ENCODE results near the gene ZNF281.
"Not testable (repeated sequence)": the region's sequence is repeated elsewhere in the genome, so short reads cannot be mapped to it uniquely, and the experiment has no call there.

ZNF281 gene

DNA sequence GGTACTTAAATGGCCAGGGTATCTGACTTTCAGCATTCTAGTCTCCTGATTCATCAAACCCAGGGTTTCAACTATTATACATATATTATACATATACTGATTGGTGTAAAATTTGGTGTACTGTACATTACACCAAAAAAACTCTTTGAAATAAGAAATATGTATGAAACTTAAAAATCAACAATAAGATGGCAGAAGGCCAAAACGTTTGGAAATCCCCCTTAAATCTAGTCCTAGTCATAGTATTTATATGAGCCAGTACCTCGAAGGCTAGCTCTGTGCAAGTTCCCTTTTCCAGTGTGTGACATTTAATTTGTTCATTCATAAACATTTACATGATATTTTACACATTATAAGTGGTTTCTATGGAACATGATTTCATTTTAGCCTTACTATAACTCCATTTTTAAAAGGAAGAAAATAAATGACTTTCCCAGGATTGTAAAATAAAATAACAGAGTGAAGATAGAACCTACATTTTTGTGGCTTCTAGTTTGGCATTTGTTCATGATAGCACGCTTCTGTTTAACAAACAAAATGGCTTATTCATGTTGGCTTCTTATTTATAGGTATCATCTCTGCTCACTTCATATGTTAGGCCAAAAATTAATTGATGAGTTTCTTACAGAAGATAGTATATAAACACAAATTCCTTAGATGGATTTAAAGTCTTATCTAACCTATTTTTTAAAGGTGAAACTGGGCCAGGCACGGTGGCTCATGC, 18.8 kb upstream of the ZNF281 start:
- DNase-seq (ENCODE audit: low spot score) = peak; percentile 32

- DNase-seq (ENCODE audit: low spot score) = no peak
Measured at GRCh38 chr1:200427744-200428143, 17.9 kb upstream of the ZNF281 start.

- no peak for DNase-seq (ENCODE audit: low spot score)
Measured at GRCh38 chr1:200426196-200426595, 16.4 kb upstream of the ZNF281 start.

- DNase-seq (ENCODE audit: low spot score) = no peak
Measured at GRCh38 chr1:200423235-200423634, 13.4 kb upstream of the ZNF281 start.

DNA sequence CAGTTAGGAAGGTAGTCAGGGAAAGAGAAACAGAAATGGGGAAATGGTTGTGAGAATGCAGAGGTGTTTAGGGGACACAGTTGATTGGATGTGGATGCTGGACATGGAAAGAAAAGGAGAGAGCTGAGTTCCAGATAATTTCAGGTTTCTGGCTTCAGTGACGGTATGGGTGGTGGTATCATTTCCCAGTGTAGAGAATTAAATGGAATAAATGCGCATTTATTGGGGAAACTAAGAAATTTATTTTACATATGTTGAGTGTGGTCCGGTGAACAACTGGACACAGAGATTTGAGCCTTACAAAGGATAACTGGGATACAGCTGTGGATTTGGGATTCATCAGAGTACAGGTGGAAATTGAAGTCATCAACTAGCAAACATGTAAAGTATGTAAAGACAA, 12.4 kb upstream of the ZNF281 start:
- DNase-seq (ENCODE audit: low spot score) = no peak

GRCh38 chr1:200415789-200416593, 6.2 kb upstream of the ZNF281 start:
- DNase-seq (ENCODE audit: low spot score) = peak; percentile 87

- no peak for DNase-seq (ENCODE audit: low spot score)
Measured at GRCh38 chr1:200415227-200415626, 5.4 kb upstream of the ZNF281 start.

- DNase-seq (ENCODE audit: low spot score) = no peak
Measured at GRCh38 chr1:200414657-200415056, 4.8 kb upstream of the ZNF281 start.

- DNase-seq (ENCODE audit: low spot score) = not testable (repeated sequence)
Measured at GRCh38 chr1:200413766-200414165, 3.9 kb upstream of the ZNF281 start.

- no peak for DNase-seq (ENCODE audit: low spot score)
Measured at GRCh38 chr1:200411406-200412257, 1.8 kb upstream of the ZNF281 start.

DNA sequence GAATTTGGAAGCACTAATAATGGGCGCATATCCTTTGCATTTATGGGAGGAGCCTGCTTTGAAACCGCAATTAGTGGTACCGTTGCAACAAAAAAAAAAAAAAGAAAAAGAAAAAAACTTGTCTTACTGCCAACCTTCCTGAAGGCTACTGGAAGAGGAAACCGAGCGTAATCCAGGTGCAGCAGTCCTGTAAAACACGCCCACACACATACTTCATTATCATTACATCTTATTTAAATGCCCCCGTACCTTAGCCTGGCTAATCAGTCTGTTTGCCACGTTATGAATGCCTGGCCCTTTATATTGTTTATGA, 686 bp upstream of the ZNF281 start:
- DNase-seq (ENCODE audit: low spot score) = no peak

GRCh38 chr1:200409203-200409760, 554 bp downstream of the ZNF281 start:
- DNase-seq (ENCODE audit: low spot score) = peak; percentile 10

GRCh38 chr1:200406161-200406797, 3.6 kb downstream of the ZNF281 start:
- no peak for DNase-seq (ENCODE audit: low spot score)

GRCh38 chr1:200405264-200405663, 4.6 kb downstream of the ZNF281 start:
- no peak for DNase-seq (ENCODE audit: low spot score)

GRCh38 chr1:200401708-200402107, 8.1 kb downstream of the ZNF281 start:
- DNase-seq (ENCODE audit: low spot score) = no peak

DNA sequence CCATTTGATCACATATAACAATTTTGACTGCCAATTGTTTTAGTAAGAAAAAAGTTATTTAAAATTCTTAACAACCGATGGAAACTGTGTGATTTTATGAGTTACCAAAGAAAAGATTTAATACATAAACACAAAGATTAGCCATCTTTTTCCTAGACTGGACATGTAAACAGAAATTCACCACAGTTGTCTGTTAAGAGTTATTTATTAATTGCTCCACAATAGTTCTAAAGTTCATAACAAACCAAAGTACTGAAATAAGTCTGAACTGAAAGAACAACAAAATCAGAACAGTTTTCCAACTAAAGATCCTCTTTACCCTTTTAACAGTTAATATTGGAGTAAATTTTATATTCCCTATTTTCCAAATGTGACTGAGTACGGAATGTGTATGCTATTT, 8.6 kb downstream of the ZNF281 start:
- DNase-seq (ENCODE audit: low spot score) = no peak

GRCh38 chr1:200400556-200400955, 9.3 kb downstream of the ZNF281 start:
- no peak for DNase-seq (ENCODE audit: low spot score)

DNA sequence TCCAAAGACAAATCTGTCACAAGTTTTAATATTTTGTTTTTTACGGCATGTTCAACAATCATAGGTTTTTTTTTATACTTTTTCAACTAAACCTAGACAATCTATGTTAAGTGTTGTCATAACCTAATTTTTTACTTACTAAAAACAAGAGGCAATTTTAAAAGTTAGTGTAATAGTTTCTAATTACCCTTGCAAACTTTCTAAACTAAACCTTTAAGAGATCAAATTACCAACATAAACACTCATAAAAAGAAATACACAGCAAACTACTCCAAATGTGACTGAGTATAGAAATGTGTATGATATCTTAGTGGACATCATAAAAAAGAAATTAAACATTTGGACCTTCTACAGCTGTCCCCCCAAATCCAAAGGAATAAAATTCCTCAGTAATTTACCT, 10.0 kb downstream of the ZNF281 start:
- no peak for DNase-seq (ENCODE audit: low spot score)

- no peak for DNase-seq (ENCODE audit: low spot score)
Measured at GRCh38 chr1:200398373-200398772, 11.5 kb downstream of the ZNF281 start.

DNA sequence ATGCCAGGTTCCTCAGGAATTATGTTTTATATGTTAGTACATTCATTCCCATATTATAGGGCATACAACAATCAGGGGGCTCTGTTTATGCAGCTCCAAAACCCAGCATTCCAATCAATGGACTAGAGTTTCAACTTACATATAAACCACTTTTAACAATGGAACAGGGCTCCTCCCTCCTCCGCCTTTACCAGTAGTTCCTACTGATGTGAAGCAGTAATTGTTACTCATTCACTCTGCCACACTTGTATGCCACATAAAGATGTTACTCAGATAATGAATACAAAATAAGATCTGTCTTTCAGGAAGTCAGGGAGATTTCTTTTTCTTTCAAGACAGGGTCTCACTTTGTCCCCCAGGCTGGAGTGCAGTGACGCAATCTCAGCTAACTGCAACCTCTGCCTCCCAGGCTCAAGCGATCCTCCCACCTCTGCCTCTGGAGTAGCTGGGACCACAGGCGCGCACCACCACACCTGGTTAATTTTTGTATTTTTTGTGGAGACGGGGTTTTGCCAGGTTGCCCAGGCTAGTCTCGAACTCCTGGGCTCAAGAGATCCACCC, 17.1 kb downstream of the ZNF281 start:
- no peak for DNase-seq (ENCODE audit: low spot score)

DNA sequence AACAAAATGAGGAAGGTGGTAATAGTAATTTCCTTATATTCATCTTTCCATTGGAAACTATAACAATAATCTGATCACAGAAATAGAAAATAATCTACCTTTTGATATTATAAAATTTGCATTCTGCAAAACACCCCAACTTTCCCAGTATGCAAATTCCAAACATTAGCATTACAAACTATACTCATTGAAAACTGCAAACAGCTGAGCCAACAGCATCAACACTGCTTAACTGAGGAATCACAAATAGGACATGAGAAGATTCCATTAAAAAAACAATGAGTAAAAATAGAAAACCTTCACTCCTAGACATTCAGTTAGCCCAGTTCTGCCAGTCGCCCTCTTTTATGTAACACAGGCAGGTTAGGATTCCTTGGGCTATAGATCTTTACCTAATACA, 18.1 kb downstream of the ZNF281 start:
- no peak for DNase-seq (ENCODE audit: low spot score)

GRCh38 chr1:200388791-200389190, 21.0 kb downstream of the ZNF281 start:
- DNase-seq (ENCODE audit: low spot score) = no peak
